Tongue (tissue), 3 donors: Measurements from ENCODE around the gene CENPH. TPM values are rescaled to one million over a fixed set of nuclear protein-coding genes. Genes with fewer than 3 reads are reported as not detected.
"Not testable (repeated sequence)": the region's sequence is repeated elsewhere in the genome, so short reads cannot be mapped to it uniquely, and the experiment has no call there.

Experiments
- DNase-seq: peaks from one replicate; pipeline ENCODE4 v3.0.0-alpha.2; 2015
- small RNA-seq: library from RNA; depleted of rRNA; stranded (forward); fragments of <200 nt; gene quantifications from one replicate; pipeline ENCODE3, GENCODE V24; 2014; ENCODE audit warnings: low replicate concordance
- total RNA-seq: library from RNA; depleted of rRNA; stranded (reverse); fragments of >200 nt; gene quantifications from one replicate; pipeline ENCODE4 v1.2.3, GENCODE V29; 2014

CENPH gene
- total RNA-seq, 1 donor from 2014 or later, result 9.3 TPM

GRCh38 chr5:69255940-69256339 is 66.6 kb downstream of the CENPH start:
- not testable (repeated sequence) for DNase-seq

GRCh38 chr5:69257577-69257976 is 68.2 kb downstream of the CENPH start:
- DNase-seq, result no peak

Small RNA genes lying within 50 kb of the gene (small RNA-seq; reads per million reads assigned to genes)
- not detected for gene SNORA50D

Other genes starting within 250 kb of the CENPH start
- 46.4 TPM for gene SLC30A5, start 95.6 kb upstream of the CENPH start, total RNA-seq
- gene CCNB1, start 22.4 kb upstream of the CENPH start, total RNA-seq, result 38.9 TPM
- 21.6 TPM for gene CDK7, start 45.3 kb downstream of the CENPH start, total RNA-seq
- gene CCDC125, start 143.2 kb downstream of the CENPH start, total RNA-seq, result 7.3 TPM
- 29.8 TPM for gene AK6, start 179.9 kb downstream of the CENPH start, total RNA-seq
- gene TAF9, start 179.9 kb downstream of the CENPH start, total RNA-seq, result 21.7 TPM
- gene RAD17, start 180.2 kb downstream of the CENPH start, total RNA-seq, result 40.0 TPM
- gene MARVELD2, start 225.5 kb downstream of the CENPH start, total RNA-seq, result 3.2 TPM